IMR-90 (cell line): ENCODE results near the gene CLEC9A. TPM values are rescaled to one million over a fixed set of nuclear protein-coding genes. Genes with fewer than 3 reads are reported as not detected.

Experiments used
- ATAC-seq: fragments of 200-7000 bp; cut with Tn5 transposase; 2 replicates; pipeline ENCODE4 v1.9.1; 2020; ENCODE audit warnings: low read depth, mild to moderate bottlenecking, moderate library complexity
- BruUV-seq: library from RNA; stranded (reverse); fragments of 400-500 nt; replicated peaks from 2 replicates; lab custom pipeline; 2021; lab: Mats Ljungman, UMichigan
- CTCF ChIA-PET: fragments of 300-600 bp; formaldehyde crosslinking; extraction: SDS; loops from one replicate; lab custom pipeline; 2021; ENCODE audit warnings: antibody characterized with exemption; lab: Yijun Ruan, JAX
- POLR2A ChIA-PET: fragments of 300-600 bp; sonication (Branson Sonifier 250); formaldehyde crosslinking; loops from one replicate; lab custom pipeline; 2022; ENCODE audit warnings: antibody characterized with exemption; ENCODE audit not compliant: unreplicated experiment; lab: Charles Lee
- DNase-seq: peaks from one replicate; pipeline ENCODE4 v3.0.0; 2013
- H2AFZ ChIP-seq: replicated peaks from 2 replicates; pipeline ENCODE3; 2013; ENCODE audit warnings: low read length, mild to moderate bottlenecking; ENCODE audit not compliant: poor library complexity
- H2AK5ac ChIP-seq: 2 replicates; pipeline ENCODE4 v1.6.1; 2013; ENCODE audit warnings: low read depth, low read length, inconsistent platforms
- H2AK9ac ChIP-seq: replicated peaks from 2 replicates; pipeline ENCODE3; 2013; ENCODE audit warnings: mild to moderate bottlenecking, low read depth, low read length, moderate library complexity; ENCODE audit not compliant: poor library complexity
- H2BK120ac ChIP-seq: 2 replicates; pipeline ENCODE4 v1.6.1; 2013; ENCODE audit warnings: low read depth, low read length, inconsistent platforms
- H2BK15ac ChIP-seq: 3 replicates; pipeline ENCODE4 v1.6.1; 2013; ENCODE audit warnings: low read depth, low read length, inconsistent platforms
- H2BK20ac ChIP-seq: 2 replicates; pipeline ENCODE4 v1.6.1; 2013; ENCODE audit warnings: low read depth, mild to moderate bottlenecking, inconsistent platforms, low read length, moderate library complexity
- H2BK5ac ChIP-seq: 2 replicates; pipeline ENCODE4 v1.6.1; 2013; ENCODE audit warnings: mild to moderate bottlenecking, low read depth, low read length, inconsistent platforms; ENCODE audit not compliant: poor library complexity, severe bottlenecking
- H3K14ac ChIP-seq: replicated peaks from 2 replicates; pipeline ENCODE4 v1.6.1; 2013; ENCODE audit warnings: low read depth, low read length, inconsistent platforms
- H3K18ac ChIP-seq: 2 replicates; pipeline ENCODE4 v1.6.1; 2013; ENCODE audit warnings: low read depth, low read length, control low read depth
- H3K23ac ChIP-seq: 2 replicates; pipeline ENCODE4 v1.6.1; 2013; ENCODE audit warnings: low read depth, low read length, inconsistent platforms
- H3K27ac ChIP-seq: 2 replicates; pipeline ENCODE4 v1.5.1; 2013; ENCODE audit warnings: mild to moderate bottlenecking, control low read depth, low read length; ENCODE audit not compliant: insufficient read depth
- H3K27me3 ChIP-seq: 2 replicates; pipeline ENCODE4 v1.6.1; 2013; ENCODE audit warnings: low read length; ENCODE audit not compliant: control insufficient read depth, insufficient read depth
- H3K36me3 ChIP-seq: 2 replicates; pipeline ENCODE4 v1.6.1; 2013; ENCODE audit warnings: low read length, mixed read lengths; ENCODE audit not compliant: control insufficient read depth, insufficient read depth
- H3K4ac ChIP-seq: 2 replicates; pipeline ENCODE4 v1.6.1; 2013; ENCODE audit warnings: low read depth, low read length, inconsistent platforms
- H3K4me1 ChIP-seq: 2 replicates; pipeline ENCODE4 v1.6.1; 2013; ENCODE audit warnings: low read length, mixed read lengths; ENCODE audit not compliant: control insufficient read depth, insufficient read depth
- H3K4me2 ChIP-seq: 2 replicates; pipeline ENCODE4 v1.6.1; 2013; ENCODE audit warnings: low read depth, mild to moderate bottlenecking, control low read depth, low read length, moderate library complexity
- H3K4me3 ChIP-seq: 2 replicates; pipeline ENCODE4 v1.5.1; 2013; ENCODE audit warnings: low read depth, mild to moderate bottlenecking, control low read depth, low read length, moderate library complexity; ENCODE audit not compliant: insufficient read depth
- H3K56ac ChIP-seq: 2 replicates; pipeline ENCODE4 v1.6.1; 2013; ENCODE audit warnings: low read length, inconsistent platforms; ENCODE audit not compliant: insufficient read depth; ENCODE audit errors: extremely low read depth
- H3K79me1 ChIP-seq, 2 experiments: 2 replicates each; pipeline ENCODE4 v1.6.1; 2013; ENCODE audit warnings: low read length in 2 of 2, inconsistent platforms in 1 of 2, low read depth in 1 of 2
- H3K9ac ChIP-seq: 2 replicates; pipeline ENCODE4 v1.6.1; 2013; ENCODE audit warnings: low read depth, low read length, control low read depth
- H3K9me1 ChIP-seq: 2 replicates; pipeline ENCODE4 v1.6.1; 2013; ENCODE audit warnings: low read length, inconsistent platforms; ENCODE audit not compliant: insufficient read depth
- H3K9me3 ChIP-seq: 2 replicates; pipeline ENCODE4 v1.6.1; 2013; ENCODE audit warnings: low read length; ENCODE audit not compliant: control insufficient read depth, insufficient read depth
- H4K20me1 ChIP-seq: 2 replicates; pipeline ENCODE4 v1.6.1; 2013; ENCODE audit warnings: low read length, inconsistent platforms; ENCODE audit not compliant: insufficient read depth
- H4K5ac ChIP-seq: 2 replicates; pipeline ENCODE4 v1.6.1; 2013; ENCODE audit warnings: mild to moderate bottlenecking, low read depth, low read length, control low read depth
- H4K8ac ChIP-seq, 2 experiments: 2 replicates each; pipeline ENCODE4 v1.6.1; 2013; ENCODE audit warnings: low read depth in 2 of 2, low read length in 2 of 2, control low read depth in 1 of 2, inconsistent platforms in 1 of 2
- H4K91ac ChIP-seq: 2 replicates; pipeline ENCODE4 v1.6.1; 2013; ENCODE audit warnings: low read depth, low read length, inconsistent platforms; ENCODE audit not compliant: insufficient read depth
- BHLHE40 ChIP-seq: fragments of 150-350 bp; IDR thresholded peaks from 2 replicates; pipeline ENCODE4 v1.6.1; 2016; ENCODE audit warnings: mild to moderate bottlenecking, low read depth, low read length
- CEBPB ChIP-seq: IDR thresholded peaks from 2 replicates; pipeline ENCODE4 v1.6.1; 2012; ENCODE audit warnings: low read depth, low read length, improper control_type of control experiment
- CHD1 ChIP-seq: IDR thresholded peaks from 2 replicates; pipeline ENCODE4 v1.6.1; 2012; ENCODE audit warnings: low read depth, low read length, improper control_type of control experiment
- FOS ChIP-seq: fragments of 150-350 bp; IDR thresholded peaks from 2 replicates; pipeline ENCODE4 v1.6.1; 2016; ENCODE audit warnings: low read depth, low read length
- MAFK ChIP-seq: IDR thresholded peaks from 2 replicates; pipeline ENCODE4 v1.6.1; 2012; ENCODE audit warnings: low read depth, low read length, improper control_type of control experiment
- MAZ ChIP-seq: IDR thresholded peaks from 2 replicates; pipeline ENCODE4 v1.6.1; 2012; ENCODE audit warnings: low read depth, mild to moderate bottlenecking, low read length, improper control_type of control experiment, moderate library complexity, borderline replicate concordance
- MXI1 ChIP-seq: IDR thresholded peaks from 2 replicates; pipeline ENCODE4 v1.6.1; 2012; ENCODE audit warnings: low read depth, mild to moderate bottlenecking, low read length, moderate library complexity, borderline replicate concordance
- NFE2L2 ChIP-seq: fragments of 150-350 bp; IDR thresholded peaks from 2 replicates; pipeline ENCODE4 v1.6.1; 2016; ENCODE audit warnings: low read depth, mild to moderate bottlenecking, low read length
- POLR2A ChIP-seq: IDR thresholded peaks from 2 replicates; pipeline ENCODE4 v1.6.1; 2012; ENCODE audit warnings: mild to moderate bottlenecking, low read depth, low read length
- RAD21 ChIP-seq: IDR thresholded peaks from 2 replicates; pipeline ENCODE4 v1.6.1; 2012; ENCODE audit warnings: low read length, improper control_type of control experiment
- RCOR1 ChIP-seq: IDR thresholded peaks from 2 replicates; pipeline ENCODE4 v1.6.1; 2012; ENCODE audit warnings: mild to moderate bottlenecking, low read length, improper control_type of control experiment; ENCODE audit not compliant: insufficient replicate concordance
- RFX5 ChIP-seq: IDR thresholded peaks from 2 replicates; pipeline ENCODE4 v1.8.0; 2012; ENCODE audit warnings: low read depth, mild to moderate bottlenecking, low read length, moderate library complexity
- SMC3 ChIP-seq: fragments of 150-350 bp; IDR thresholded peaks from 2 replicates; pipeline ENCODE4 v1.6.1; 2016; ENCODE audit warnings: low read depth, mild to moderate bottlenecking, antibody characterized with exemption, low read length, moderate library complexity
- WGBS, 2 experiments: methylation state at CpG; one replicate each; pipeline versions ENCODE4 v1.1.5 to v1.1.7; 2013; ENCODE audit warnings: missing lambda C conversion rate in 2 of 2; ENCODE audit not compliant: insufficient read length in 1 of 2; ENCODE audit errors: extremely low coverage in 2 of 2; 5-methylcytosine and 5-hydroxymethylcytosine counted together
- dilution Hi-C: fragments of 300-500 bp; cut with HindIII; formaldehyde crosslinking; loops from one replicate; pipeline ENCODE4 v1.14.3; 2018; ENCODE audit warnings: low sequenced_read_pairs; ENCODE audit not compliant: unreplicated experiment
- in situ Hi-C: fragments of 300-500 bp; cut with MboI; formaldehyde crosslinking; loops from 3 replicates; pipeline ENCODE4 v1.14.3; 2019; ENCODE audit warnings: low sequenced_read_pairs, inconsistent platforms, mixed read lengths
- intact Hi-C: fragments of 100-400 bp; cut with micrococcal nuclease; formaldehyde crosslinking; loops from 2 replicates; pipeline ENCODE4 v1.10.0; 2022
- polyA plus RNA-seq, 3 experiments: library from polyadenylated mRNA; depleted of rRNA; stranded (reverse); fragments of >200 nt; gene quantifications; 2 replicates each; pipeline ENCODE4 v1.2.3, GENCODE V29; 2012; ENCODE audit warnings: low replicate concordance in 1 of 3
- total RNA-seq: library from RNA; depleted of rRNA; stranded (reverse); fragments of >200 nt; gene quantifications from 2 replicates; pipeline ENCODE4 v1.2.3, GENCODE V29; 2012
- TF ChIP-seq, protein P1 (sequence below): conservative IDR thresholded peaks from 2 replicates; pipeline ENCODE4 v1.5.1; 2012; ENCODE audit warnings: mild to moderate bottlenecking, low read depth, low read length, improper control_type of control experiment
- TF ChIP-seq, protein P2 (sequence below): fragments of 150-350 bp; IDR thresholded peaks from 2 replicates; pipeline ENCODE4 v1.6.1; 2017; ENCODE audit warnings: mild to moderate bottlenecking, antibody characterized with exemption, low read length, low read depth
- TF ChIP-seq, protein P3 (sequence below): fragments of 150-350 bp; IDR thresholded peaks from 2 replicates; pipeline ENCODE4 v1.6.1; 2016; ENCODE audit warnings: low read depth, mild to moderate bottlenecking, low read length, moderate library complexity, borderline replicate concordance

Gene CLEC9A
- total and polyA plus RNA-seq, 2 of the 4 experiments (the other 2 are of a cell fraction) = not detected

DNA sequence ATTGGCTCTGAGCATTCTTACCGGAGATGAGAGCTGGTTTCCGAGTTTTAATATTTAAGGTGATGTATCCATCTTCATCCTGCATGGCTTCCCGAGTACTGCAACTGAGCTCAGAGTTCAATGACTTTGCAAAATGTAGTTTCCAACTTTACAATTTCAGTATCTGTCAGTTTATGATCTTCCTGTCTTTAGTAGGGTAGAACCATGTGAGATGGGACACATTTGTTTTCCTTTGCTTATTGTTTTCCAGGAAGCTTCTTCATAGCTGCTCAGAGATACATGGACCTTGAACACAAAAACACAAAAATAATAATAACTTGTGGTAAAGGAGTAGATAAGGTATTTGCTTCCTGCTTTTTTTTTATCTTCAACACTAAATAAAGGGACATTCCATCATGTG, 31.5 kb upstream of the CLEC9A start, which contains the start of gene CLEC1B:
CLEC1B (minus strand) TSS at position 106 of the 400 bp plus-strand sequence; CDS start at position 85, 21 bp downstream.
- Histone ChIP-seq H2AFZ (no peak within 1 kb of the TSS), H2BK120ac (no peak within 1 kb of the TSS), H3K9ac (no peak within 1 kb of the TSS), H3K36me3 (no peaks in the 10 kb centered on the region), H3K9me3 (no peaks in the 10 kb centered on the region), H3K79me1 (no peaks in the 10 kb centered on the region), H4K8ac (no peak within 1 kb of the TSS), H3K18ac (no peak within 1 kb of the TSS), H2AK9ac (no peak within 1 kb of the TSS), H3K56ac (no peak within 1 kb of the TSS), H3K9me1 (no peaks in the 10 kb centered on the region), H4K91ac (no peak within 1 kb of the TSS), H3K4ac (no peak within 1 kb of the TSS), H3K14ac (no peak within 1 kb of the TSS), H3K4me1 (0 out of 2 replicates have a peak, but pooled peaks cover 1% of the 10 kb centered on the region), H4K5ac (no peak within 1 kb of the TSS), H2BK15ac (no peak within 1 kb of the TSS), H3K4me2 (no peak within 1 kb of the TSS), H4K20me1 (no peaks in the 10 kb centered on the region), H3K4me3 (no peak within 1 kb of the TSS), H3K27me3 (peaks cover 9% of the 10 kb centered on the region), H3K23ac (no peak within 1 kb of the TSS), H2BK20ac (no peak within 1 kb of the TSS), H2BK5ac (no peak within 1 kb of the TSS), H3K27ac (no peak within 1 kb of the TSS), H2AK5ac (no peak within 1 kb of the TSS)
- intact Hi-C loops = loop anchor here (2.0 kb wide), 1 partner anchor 40 kb away; no protein-coding TSS in a partner anchor
- POLR2A ChIA-PET = no interaction called here
- CTCF ChIA-PET = interaction anchor here (1.2 kb wide), 1 partner anchor 11 kb away, joined by 8 read pairs; the partner anchor contains the start of gene CLEC12B
- TF ChIP-seq SMC3 (no peak), RFX5 (no peak), FOS (no peak), RCOR1 (no peak), RAD21 (no peak), MAZ (no peak), POLR2A (no peak), CEBPB (no peak), MAFK (no peak), CHD1 (no peak), BHLHE40 (no peak), MXI1 (no peak), NFE2L2 (no peak)
- TF ChIP-seq, protein P1, sequence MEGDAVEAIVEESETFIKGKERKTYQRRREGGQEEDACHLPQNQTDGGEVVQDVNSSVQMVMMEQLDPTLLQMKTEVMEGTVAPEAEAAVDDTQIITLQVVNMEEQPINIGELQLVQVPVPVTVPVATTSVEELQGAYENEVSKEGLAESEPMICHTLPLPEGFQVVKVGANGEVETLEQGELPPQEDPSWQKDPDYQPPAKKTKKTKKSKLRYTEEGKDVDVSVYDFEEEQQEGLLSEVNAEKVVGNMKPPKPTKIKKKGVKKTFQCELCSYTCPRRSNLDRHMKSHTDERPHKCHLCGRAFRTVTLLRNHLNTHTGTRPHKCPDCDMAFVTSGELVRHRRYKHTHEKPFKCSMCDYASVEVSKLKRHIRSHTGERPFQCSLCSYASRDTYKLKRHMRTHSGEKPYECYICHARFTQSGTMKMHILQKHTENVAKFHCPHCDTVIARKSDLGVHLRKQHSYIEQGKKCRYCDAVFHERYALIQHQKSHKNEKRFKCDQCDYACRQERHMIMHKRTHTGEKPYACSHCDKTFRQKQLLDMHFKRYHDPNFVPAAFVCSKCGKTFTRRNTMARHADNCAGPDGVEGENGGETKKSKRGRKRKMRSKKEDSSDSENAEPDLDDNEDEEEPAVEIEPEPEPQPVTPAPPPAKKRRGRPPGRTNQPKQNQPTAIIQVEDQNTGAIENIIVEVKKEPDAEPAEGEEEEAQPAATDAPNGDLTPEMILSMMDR = no peak
- TF ChIP-seq, protein P2, sequence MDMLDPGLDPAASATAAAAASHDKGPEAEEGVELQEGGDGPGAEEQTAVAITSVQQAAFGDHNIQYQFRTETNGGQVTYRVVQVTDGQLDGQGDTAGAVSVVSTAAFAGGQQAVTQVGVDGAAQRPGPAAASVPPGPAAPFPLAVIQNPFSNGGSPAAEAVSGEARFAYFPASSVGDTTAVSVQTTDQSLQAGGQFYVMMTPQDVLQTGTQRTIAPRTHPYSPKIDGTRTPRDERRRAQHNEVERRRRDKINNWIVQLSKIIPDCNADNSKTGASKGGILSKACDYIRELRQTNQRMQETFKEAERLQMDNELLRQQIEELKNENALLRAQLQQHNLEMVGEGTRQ = no peak
- TF ChIP-seq, protein P3, sequence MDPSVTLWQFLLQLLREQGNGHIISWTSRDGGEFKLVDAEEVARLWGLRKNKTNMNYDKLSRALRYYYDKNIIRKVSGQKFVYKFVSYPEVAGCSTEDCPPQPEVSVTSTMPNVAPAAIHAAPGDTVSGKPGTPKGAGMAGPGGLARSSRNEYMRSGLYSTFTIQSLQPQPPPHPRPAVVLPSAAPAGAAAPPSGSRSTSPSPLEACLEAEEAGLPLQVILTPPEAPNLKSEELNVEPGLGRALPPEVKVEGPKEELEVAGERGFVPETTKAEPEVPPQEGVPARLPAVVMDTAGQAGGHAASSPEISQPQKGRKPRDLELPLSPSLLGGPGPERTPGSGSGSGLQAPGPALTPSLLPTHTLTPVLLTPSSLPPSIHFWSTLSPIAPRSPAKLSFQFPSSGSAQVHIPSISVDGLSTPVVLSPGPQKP = no peak
- DNase-seq = no peak
- ATAC-seq = no peak
- in situ Hi-C loops = loop anchor here (5.0 kb wide), 1 partner anchor 38 kb away; no protein-coding TSS in a partner anchor
- no CpG with 5 or more reads among the region's 3 CpGs for WGBS, 2 experiments
- dilution Hi-C loops = no loop called here
- no TSS peak for BruUV-seq
